T-helper 22 cell (primary cell): ENCODE measurements around the gene TGFBR3.

Experiments
- DNase-seq: peaks from one replicate; pipeline ENCODE4 v3.0.0-alpha.2; 2020; ENCODE audit warnings: low read depth

Gene TGFBR3

GRCh38 chr1:91754816-91755580 is 131.0 kb downstream of the TGFBR3 start:
- DNase-seq = no peak

- DNase-seq = no peak
These were observed 131.6 kb downstream of the TGFBR3 start for GRCh38 chr1:91754348-91754747.

- no peak for DNase-seq
These were observed 132.1 kb downstream of the TGFBR3 start for GRCh38 chr1:91753878-91754277.

GRCh38 chr1:91752324-91752723 is 133.6 kb downstream of the TGFBR3 start:
- DNase-seq = no peak

GRCh38 chr1:91751275-91751674 is 134.7 kb downstream of the TGFBR3 start:
- DNase-seq = no peak

- no peak for DNase-seq
These were observed 135.5 kb downstream of the TGFBR3 start for GRCh38 chr1:91750398-91750996.

GRCh38 chr1:91749788-91750231 is 136.1 kb downstream of the TGFBR3 start:
- no peak for DNase-seq

GRCh38 chr1:91747666-91748065 is 138.3 kb downstream of the TGFBR3 start:
- DNase-seq = no peak

- DNase-seq = no peak
These were observed 139.1 kb downstream of the TGFBR3 start for GRCh38 chr1:91746728-91747338.

GRCh38 chr1:91745640-91746373 is 140.1 kb downstream of the TGFBR3 start:
- DNase-seq = no peak

GRCh38 chr1:91744953-91745639 is 140.9 kb downstream of the TGFBR3 start:
- DNase-seq = no peak

GRCh38 chr1:91742848-91743292 is 143.1 kb downstream of the TGFBR3 start:
- no peak for DNase-seq

- no peak for DNase-seq
These were observed 144.0 kb downstream of the TGFBR3 start for GRCh38 chr1:91741906-91742305.

GRCh38 chr1:91741301-91741700 is 144.7 kb downstream of the TGFBR3 start:
- no peak for DNase-seq

GRCh38 chr1:91737650-91738049 is 148.3 kb downstream of the TGFBR3 start:
- DNase-seq = no peak

GRCh38 chr1:91736715-91737615 is 149.0 kb downstream of the TGFBR3 start:
- DNase-seq = no peak

- DNase-seq = no peak
These were observed 149.7 kb downstream of the TGFBR3 start for GRCh38 chr1:91736146-91736714.

GRCh38 chr1:91735266-91735845 is 150.6 kb downstream of the TGFBR3 start:
- DNase-seq = no peak

GRCh38 chr1:91734761-91735160 is 151.2 kb downstream of the TGFBR3 start:
- DNase-seq = no peak

- no peak for DNase-seq
These were observed 152.7 kb downstream of the TGFBR3 start for GRCh38 chr1:91733108-91733710.
